Activated T-cell treated with anti-CD3 and anti-CD28 coated beads, Interleukin-2, amount 50 U/mL, for 1 hour (primary cell): ENCODE results near the gene AHSG.
"Not testable (repeated sequence)": the region's sequence is repeated elsewhere in the genome, so short reads cannot be mapped to it uniquely, and the experiment has no call there.

Source experiments
- DNase-seq: peaks from one replicate; pipeline ENCODE4 v3.0.0-alpha.2; 2020

Gene AHSG

GRCh38 chr3:186612721-186613636 lies at the start of gene AHSG:
Gene AHSG (plus strand): TSS chr3:186613060. CDS start chr3:186613142, 82 bp downstream.
- DNase-seq = no peak

- no peak for DNase-seq
These were observed 48.3 kb upstream of the AHSG start for GRCh38 chr3:186564586-186564985.

GRCh38 chr3:186566772-186567071 lies 46.1 kb upstream of the AHSG start:
- no peak for DNase-seq

- DNase-seq = peak; percentile 99
These were observed 45.6 kb upstream of the AHSG start, which contains the start of gene TBCCD1 for GRCh38 chr3:186567072-186567921. Gene TBCCD1 (minus strand): TSS chr3:186567339. CDS start chr3:186564329, 3,010 bp downstream.

GRCh38 chr3:186569361-186569760 lies 43.5 kb upstream of the AHSG start:
- not testable (repeated sequence) for DNase-seq

DNA sequence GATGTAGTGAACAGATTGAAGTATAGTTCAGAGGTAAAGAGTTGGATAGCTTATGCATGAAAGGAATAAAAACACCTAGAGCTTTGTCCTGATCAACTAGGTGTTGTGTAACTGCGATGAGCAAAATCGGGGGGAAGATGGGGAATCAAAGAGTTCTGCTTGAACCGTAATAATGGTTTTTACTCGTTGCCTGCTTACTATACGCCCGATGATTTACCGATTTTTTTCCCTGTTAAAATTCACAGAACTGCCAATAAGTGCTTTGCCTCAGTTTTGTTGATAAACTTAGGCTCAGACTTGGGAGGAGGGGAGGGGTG lies 43.1 kb upstream of the AHSG start:
- DNase-seq = no peak

- DNase-seq = peak; percentile 93
These were observed 42.5 kb upstream of the AHSG start, which contains the start of gene DNAJB11 for GRCh38 chr3:186570096-186570940. Gene DNAJB11 (plus strand): TSS chr3:186570720. CDS start chr3:186570898, 178 bp downstream.

- DNase-seq = no peak
These were observed 41.8 kb upstream of the AHSG start for GRCh38 chr3:186570941-186571643.

- DNase-seq = no peak
These were observed 41.2 kb upstream of the AHSG start for GRCh38 chr3:186571644-186572013.

GRCh38 chr3:186577521-186577920 lies 35.3 kb upstream of the AHSG start:
- DNase-seq = no peak

GRCh38 chr3:186580785-186581184 lies 32.1 kb upstream of the AHSG start:
- no peak for DNase-seq

GRCh38 chr3:186582541-186582940 lies 30.3 kb upstream of the AHSG start:
- no peak for DNase-seq

- no peak for DNase-seq
These were observed 29.0 kb upstream of the AHSG start for GRCh38 chr3:186583831-186584230.

DNA sequence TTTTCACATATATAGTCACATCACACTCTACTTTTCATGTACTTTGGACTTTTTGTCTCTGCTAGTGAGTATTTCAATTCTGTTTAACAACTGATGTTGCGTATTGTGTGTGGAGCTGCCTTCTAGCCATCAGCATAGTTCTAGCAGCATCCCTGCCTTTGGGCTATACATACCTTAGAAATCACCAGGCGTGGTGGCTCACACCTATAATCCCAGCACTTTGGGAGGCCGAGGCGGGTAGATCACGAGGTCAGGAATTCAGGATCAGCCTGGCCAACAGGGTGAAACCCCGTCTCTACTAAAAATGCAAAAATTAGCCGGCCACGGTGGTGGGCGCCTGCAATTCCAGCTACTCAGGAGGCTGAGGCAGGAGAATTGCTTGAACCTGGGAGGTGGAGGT lies 26.6 kb upstream of the AHSG start:
- not testable (repeated sequence) for DNase-seq

GRCh38 chr3:186587183-186587582 lies 25.7 kb upstream of the AHSG start:
- DNase-seq = no peak

DNA sequence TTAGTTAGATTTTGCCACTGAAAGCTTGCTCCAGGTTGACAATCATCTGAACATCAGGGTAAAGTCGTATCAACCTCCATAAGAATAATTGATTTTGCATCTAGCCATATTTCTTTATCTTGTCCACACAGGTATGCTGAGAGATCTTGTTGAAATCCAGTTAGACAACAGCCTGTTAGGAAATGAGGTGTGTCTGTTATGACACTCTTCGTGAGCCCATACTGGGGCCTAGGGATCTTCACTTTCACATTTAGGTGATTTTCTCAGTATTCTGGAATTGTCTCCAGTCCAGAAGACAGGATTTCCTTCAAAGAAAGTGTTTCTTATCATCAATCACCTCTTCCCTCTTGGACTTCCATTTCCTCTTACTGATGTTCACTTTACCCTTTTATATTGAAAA lies 24.2 kb upstream of the AHSG start:
- no peak for DNase-seq

- no peak for DNase-seq
These were observed 23.7 kb upstream of the AHSG start for GRCh38 chr3:186589121-186589520.

DNA sequence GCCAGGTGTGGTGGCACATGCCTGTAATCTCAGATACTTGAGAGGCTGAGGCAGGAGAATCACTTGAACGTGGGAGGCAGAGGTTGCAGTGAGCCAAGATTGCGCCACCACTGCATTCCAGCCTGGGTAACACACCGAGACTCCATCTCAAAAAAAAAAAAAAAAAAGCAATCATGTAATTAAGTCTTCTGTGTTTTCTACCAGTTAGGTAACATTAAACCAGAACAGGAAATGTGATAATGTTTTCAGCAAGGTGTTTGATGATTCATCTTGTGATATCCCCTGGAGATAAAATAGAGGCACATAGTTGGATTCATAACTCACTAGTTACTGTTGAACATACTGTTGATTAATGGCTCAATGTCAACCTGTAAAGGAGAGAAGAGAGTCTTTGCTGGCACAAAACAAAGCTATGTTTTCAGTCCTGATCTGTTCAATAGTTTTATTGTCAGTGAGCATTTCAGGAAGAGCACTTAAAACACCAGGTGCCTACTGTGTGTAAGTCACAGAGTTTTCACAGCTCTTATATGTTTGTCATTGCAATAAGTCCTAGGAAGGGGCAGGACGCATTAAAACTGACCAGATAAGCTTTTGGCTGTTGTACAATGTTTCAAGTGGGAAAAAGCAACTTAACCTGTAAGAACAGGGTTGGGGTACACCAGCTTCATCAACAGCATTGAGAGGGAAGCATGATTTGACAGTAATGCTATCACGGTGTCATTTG lies 22.8 kb upstream of the AHSG start:
- no peak for DNase-seq

GRCh38 chr3:186590580-186591295 lies 22.1 kb upstream of the AHSG start:
- DNase-seq = no peak

- no peak for DNase-seq
These were observed 20.2 kb upstream of the AHSG start for GRCh38 chr3:186592682-186593081.

GRCh38 chr3:186593862-186594261 lies 19.0 kb upstream of the AHSG start:
- no peak for DNase-seq
